Measurements from ENCODE around the gene SUMF1. TPM values are rescaled to one million over a fixed set of nuclear protein-coding genes. Genes with fewer than 3 reads are reported as not detected.

Gene SUMF1
- total and polyA plus RNA-seq, 2 of the 13 experiments (the other 11 are each of a cell fraction or from before 2014, with no cell fraction given) = 18.5 to 28.9 TPM

DNA sequence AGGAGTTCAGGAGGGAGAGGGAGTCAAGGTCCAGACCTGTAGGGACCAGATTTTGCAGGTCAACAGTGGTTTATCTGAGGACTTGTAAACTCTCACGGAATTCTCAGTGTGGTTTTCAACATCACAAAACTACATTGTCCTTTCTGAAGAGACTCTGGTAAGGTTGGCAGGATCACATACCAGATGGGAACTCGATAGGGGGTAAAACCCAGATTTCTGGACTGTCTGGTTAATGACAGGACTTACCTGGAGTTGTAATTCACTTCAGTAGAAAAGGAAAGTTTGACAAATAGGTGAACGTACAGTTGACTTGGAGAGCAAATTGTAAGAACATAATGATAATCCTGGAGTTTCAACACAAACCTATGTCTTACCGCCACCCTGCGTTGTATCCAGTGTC, 31.4 kb upstream of the SUMF1 start:
- 70% methylated on average over 5 of the region's 5 CpGs for WGBS (ENCODE audit: low lambda C conversion rate)
- FAIRE-seq = no peak

More for the DNA sequence above, 31.4 kb upstream of the SUMF1 start:
- peaks cover 4% of the 10 kb centered on the region for H3K79me2 ChIP-seq (ENCODE audit: insufficient read depth, low read length)
- in situ Hi-C loops (cut with HindIII; ENCODE audit: extremely low pct_ligation_motif_present, low pct_unique_long_range_greater_than_20kb) = loop anchor here (5.0 kb wide), 1 partner anchor 69 kb away; no protein-coding TSS in a partner anchor
- ChIA-PET POLR2A (no interaction called here), CTCF (ENCODE audit: low intra/inter-chr PET ratio, low total read pairs) (no interaction called here)
- H3K36me3 ChIP-seq (replicated peaks in 1 of 2; ENCODE audit: control insufficient read depth in 1 of 2, insufficient read depth in 2 of 2, low read length in 2 of 2) = peaks cover 0 to 4% of the 10 kb centered on the region in 2 experiments; a peak in 1 of 5 replicates
- H2AFZ ChIP-seq (ENCODE audit: low read length) = no peak overlapping the region
- no peak for DNase-seq (ENCODE audit: low spot score)
- H3K9ac ChIP-seq (ENCODE audit: insufficient read depth, low read depth, low read length) = no peak overlapping the region
- no peaks in the 10 kb centered on the region for H3K27me3 ChIP-seq (ENCODE audit: control insufficient read depth in 1 of 2, insufficient read depth in 2 of 2, low read length in 2 of 2)
- no peak for TF ChIP-seq REST (IDR thresholded peaks at IDR 0.05; ENCODE audit: borderline replicate concordance in 1 of 2, low read depth in 1 of 2, low read length in 2 of 2)
- no peak for TF ChIP-seq FOXM1 (CRISPR knock-in tag; IDR thresholded peaks at IDR 0.05)
- TF ChIP-seq BRCA1 (CRISPR knock-in tag; IDR thresholded peaks at IDR 0.05) = no peak
- TF ChIP-seq NFE2L2 (IDR thresholded peaks at IDR 0.05; ENCODE audit: low read length) = no peak
- no peak for TF ChIP-seq THYN1 (CRISPR knock-in tag; IDR thresholded peaks at IDR 0.05; ENCODE audit: borderline replicate concordance, low read depth)
- no peak for TF ChIP-seq NR2F6 (IDR thresholded peaks at IDR 0.05)
- TF ChIP-seq NR2F6 (CRISPR knock-in tag; IDR thresholded peaks at IDR 0.05) = no peak
- TF ChIP-seq CREBL2 (CRISPR knock-in tag; IDR thresholded peaks at IDR 0.05; ENCODE audit: borderline replicate concordance) = no peak
- TF ChIP-seq CEBPB (IDR thresholded peaks at IDR 0.05; ENCODE audit: borderline replicate concordance, low read depth, low read length) = no peak
- no peak for TF ChIP-seq ATAD3A (CRISPR knock-in tag; IDR thresholded peaks at IDR 0.05)
- no peak for TF ChIP-seq IRX3 (CRISPR knock-in tag; IDR thresholded peaks at IDR 0.05; ENCODE audit: borderline replicate concordance, low read depth)
- H3K4me1 ChIP-seq (ENCODE audit: insufficient read depth, low read length) = peaks cover 69% of the 10 kb centered on the region
- H3K27ac ChIP-seq (ENCODE audit: extremely low read length, insufficient read depth, low read length) = no peak overlapping the region
- no peak overlapping the region for H3K4me2 ChIP-seq (ENCODE audit: low read depth, low read length)
- BruUV-seq (replicated peaks) = no TSS peak
- H3K4me3 ChIP-seq (replicated peaks in 1 of 3; ENCODE audit: insufficient read depth in 1 of 3, low read depth in 2 of 3, low read length in 3 of 3) = no peak overlapping the region
- intact Hi-C loops (cut with micrococcal nuclease; ENCODE audit: unreplicated experiment) = loop anchor here (10.0 kb wide), 1 partner anchor 136 kb away; no protein-coding TSS in a partner anchor
- ATAC-seq = no peak
- H4K20me1 ChIP-seq (ENCODE audit: insufficient read depth, low read length) = no peaks in the 10 kb centered on the region
- no peaks in the 10 kb centered on the region for H3K9me3 ChIP-seq (ENCODE audit: low read length)
